Measurements from ENCODE around the gene GPHN.
A peak's percentile ranks its signal among the peaks of the same experiment; 100 is the strongest.

GPHN gene

DNA sequence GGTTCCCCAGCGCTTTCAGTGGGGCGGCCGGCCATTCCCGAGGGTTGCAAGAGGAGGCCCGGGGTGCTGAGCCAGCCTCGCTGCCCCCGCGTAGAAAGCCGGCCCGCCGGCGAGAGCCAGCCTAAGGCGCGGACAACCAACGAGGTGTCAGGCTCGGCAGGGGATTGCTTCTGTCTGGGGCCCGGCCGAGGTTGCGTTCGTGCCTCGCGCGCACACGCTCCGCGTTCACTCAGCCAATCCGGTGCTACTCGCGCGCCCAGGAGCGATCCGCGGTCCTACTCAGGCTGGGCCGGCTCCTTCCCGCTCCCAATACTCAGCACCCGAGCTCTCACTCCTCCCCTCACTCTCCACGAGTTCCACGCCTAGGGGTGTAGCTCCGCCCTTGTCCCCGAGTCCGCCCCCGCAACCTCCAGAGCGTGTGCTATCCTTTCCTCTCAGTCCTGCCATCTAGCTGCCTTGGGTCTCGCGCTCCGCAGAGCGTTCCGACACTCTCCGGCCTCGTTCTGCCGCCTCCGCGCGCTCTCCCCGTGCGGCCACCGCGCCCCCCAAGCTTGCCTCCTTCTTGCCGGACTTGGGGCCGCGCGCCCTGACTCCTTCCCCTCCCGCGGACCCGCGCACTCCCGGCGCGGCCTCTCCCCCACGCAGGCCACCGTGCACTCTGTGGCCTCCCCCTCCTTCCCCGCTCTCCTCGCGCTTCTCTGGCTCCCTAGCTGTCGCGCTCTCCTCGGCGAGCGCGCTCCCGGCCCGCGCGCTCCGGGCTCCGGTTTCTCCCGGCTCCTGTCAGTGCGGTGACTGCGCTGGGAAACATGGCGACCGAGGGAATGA is at the start of gene GPHN:
GPHN (plus strand) TSS at position 426 of the 825 bp plus-strand sequence.
- TF ChIP-seq, protein P1, sequence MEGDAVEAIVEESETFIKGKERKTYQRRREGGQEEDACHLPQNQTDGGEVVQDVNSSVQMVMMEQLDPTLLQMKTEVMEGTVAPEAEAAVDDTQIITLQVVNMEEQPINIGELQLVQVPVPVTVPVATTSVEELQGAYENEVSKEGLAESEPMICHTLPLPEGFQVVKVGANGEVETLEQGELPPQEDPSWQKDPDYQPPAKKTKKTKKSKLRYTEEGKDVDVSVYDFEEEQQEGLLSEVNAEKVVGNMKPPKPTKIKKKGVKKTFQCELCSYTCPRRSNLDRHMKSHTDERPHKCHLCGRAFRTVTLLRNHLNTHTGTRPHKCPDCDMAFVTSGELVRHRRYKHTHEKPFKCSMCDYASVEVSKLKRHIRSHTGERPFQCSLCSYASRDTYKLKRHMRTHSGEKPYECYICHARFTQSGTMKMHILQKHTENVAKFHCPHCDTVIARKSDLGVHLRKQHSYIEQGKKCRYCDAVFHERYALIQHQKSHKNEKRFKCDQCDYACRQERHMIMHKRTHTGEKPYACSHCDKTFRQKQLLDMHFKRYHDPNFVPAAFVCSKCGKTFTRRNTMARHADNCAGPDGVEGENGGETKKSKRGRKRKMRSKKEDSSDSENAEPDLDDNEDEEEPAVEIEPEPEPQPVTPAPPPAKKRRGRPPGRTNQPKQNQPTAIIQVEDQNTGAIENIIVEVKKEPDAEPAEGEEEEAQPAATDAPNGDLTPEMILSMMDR (IDR thresholded peaks at IDR 0.05; ENCODE audit: low read depth, low read length, missing control alignments): peak; percentile 14
- peak; percentile 95 for DNase-seq (ENCODE audit: low read depth)
- H3K4me3 ChIP-seq (ENCODE audit: low read depth, low read length): peak within 1 kb of the TSS; percentile 96

DNA sequence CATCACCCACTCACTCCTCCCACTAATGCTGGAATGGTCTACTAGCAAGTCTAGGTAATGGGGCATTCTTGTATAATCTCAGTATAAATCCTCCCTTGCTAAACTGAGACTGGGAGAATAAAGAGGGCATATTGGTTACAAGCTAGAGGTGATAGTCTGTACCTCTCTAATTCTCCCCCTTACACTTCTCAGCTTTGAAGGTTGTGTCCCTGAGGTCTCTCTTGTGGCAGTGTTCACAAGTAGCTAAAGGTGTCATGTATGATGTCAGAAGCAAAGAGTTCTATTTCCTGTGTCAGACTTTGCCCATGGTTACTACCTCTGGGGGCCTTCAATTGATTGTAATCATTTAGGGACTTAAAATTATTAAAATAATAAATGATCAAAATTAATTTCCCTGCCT is 48.3 kb upstream of the GPHN start:
- no peak for DNase-seq (ENCODE audit: low read depth)
- no peak overlapping the region for H3K4me3 ChIP-seq (ENCODE audit: low read depth, low read length)
- TF ChIP-seq, protein P1 (IDR thresholded peaks at IDR 0.05; ENCODE audit: low read depth, low read length, missing control alignments): no peak

DNA sequence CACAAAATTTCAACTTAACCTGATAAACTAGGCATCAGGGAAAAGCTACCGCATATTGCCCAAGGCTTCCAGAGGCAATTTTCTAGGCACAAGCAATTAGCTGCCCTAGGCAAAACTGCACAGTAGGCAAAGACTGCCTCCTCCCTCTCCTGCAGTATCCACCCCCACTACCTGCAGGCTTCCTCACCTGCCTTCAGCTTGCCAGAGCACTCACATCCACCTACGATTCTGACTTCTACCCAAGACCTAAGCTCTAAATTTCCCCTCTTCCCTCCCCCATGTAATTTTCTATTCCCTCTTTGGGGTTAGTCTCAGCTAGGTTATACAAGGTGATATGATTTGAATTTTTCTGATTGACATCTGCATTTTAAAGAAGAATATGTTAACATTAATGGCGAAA is 43.7 kb upstream of the GPHN start:
- TF ChIP-seq, protein P1 (IDR thresholded peaks at IDR 0.05; ENCODE audit: low read depth, low read length, missing control alignments): no peak
- DNase-seq (ENCODE audit: low read depth): no peak
- H3K4me3 ChIP-seq (ENCODE audit: low read depth, low read length): no peak overlapping the region

DNA sequence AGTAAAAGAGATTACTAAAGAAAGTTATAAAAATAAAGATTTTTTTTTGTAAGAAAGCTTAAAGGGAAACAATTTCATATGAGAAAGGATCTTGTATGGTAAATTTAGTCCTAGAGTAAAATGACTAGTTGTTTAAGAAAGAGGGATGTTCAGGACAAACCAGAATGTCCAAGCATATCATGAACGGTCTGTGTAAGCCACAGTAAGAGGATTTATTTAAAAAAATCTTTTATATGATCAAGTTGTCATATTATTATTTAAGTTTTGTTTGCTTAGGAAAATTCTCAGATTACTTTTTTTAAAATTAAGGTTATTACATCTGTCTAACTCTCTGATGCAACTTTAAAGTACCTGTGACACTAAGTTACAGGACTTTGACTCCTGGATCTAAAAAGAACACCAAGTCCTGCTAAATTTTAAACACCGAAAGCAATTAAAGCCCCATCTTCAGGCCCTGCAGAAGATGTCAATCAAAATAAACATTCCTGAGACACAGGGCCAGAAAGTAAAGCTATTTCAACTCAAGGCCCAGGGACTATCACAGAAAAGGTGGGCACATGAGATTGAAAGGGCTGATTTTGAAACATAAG is 39.1 kb upstream of the GPHN start:
- no peak for DNase-seq (ENCODE audit: low read depth)
- TF ChIP-seq, protein P1 (IDR thresholded peaks at IDR 0.05; ENCODE audit: low read depth, low read length, missing control alignments): no peak
- H3K4me3 ChIP-seq (ENCODE audit: low read depth, low read length): no peak overlapping the region

DNA sequence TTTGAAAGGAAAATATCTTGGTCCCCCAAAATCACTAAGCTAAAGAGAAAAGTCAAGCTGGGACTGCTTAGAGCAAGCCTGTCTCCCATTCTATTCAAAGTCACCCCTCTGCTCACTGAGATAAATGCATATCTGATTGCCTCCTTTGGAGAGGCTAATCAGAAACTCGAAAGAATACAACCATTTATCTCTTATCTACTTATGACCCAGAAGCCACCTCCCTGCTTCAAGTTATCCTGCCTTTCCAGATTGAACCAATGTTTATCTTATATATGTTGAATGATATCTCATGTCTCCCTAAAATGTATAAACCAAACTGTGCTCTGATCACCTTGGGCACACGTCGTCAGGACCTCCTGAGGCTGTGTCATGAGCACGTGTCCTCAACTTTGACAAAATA is 36.4 kb upstream of the GPHN start:
- no peak overlapping the region for H3K4me3 ChIP-seq (ENCODE audit: low read depth, low read length)
- no peak for DNase-seq (ENCODE audit: low read depth)
- TF ChIP-seq, protein P1 (IDR thresholded peaks at IDR 0.05; ENCODE audit: low read depth, low read length, missing control alignments): no peak

DNA sequence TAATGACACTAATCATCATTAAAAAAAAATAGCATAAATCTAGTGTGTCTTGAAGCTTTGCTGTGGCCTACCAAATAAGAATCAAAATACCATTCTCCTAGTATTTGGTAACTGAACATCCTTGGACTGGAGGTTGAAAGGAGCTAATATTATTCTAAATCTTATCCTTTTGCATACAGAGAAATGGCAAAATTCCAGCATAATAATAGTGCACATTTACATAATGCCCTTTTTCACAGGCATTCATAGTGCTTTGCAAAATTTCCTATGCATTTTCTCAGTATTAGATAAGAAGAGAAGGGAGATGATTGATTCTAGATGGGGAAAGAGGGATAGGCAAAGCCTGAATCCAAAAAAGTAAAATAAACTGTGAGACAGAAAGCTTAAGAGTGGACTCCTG is 35.7 kb upstream of the GPHN start:
- H3K4me3 ChIP-seq (ENCODE audit: low read depth, low read length): no peak overlapping the region
- TF ChIP-seq, protein P1 (IDR thresholded peaks at IDR 0.05; ENCODE audit: low read depth, low read length, missing control alignments): no peak
- DNase-seq (ENCODE audit: low read depth): no peak

All from GM12864 (cell line).